Measurements from ENCODE around the gene ATP9A.

DNA sequence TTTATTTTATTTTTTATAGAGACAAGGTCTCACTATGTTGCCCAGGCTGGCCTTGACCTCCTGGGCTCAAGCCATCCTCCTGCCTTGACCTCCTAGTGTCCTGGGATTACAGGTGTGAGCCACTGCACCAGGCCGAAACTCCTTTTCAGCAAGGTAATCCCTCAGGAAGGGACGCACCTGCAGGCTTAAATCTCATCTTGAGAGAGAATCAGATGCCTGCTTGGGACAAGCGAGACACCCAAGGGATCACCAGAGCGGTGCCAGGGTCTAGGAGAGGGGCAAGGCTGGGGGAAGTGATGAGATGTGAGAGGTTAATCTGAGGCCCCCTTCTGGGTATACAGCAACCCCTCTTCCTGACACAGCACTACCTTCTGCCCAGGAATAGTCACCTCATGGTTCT is 4.0 kb upstream of the ATP9A start:
- TF ChIP-seq, protein P1, sequence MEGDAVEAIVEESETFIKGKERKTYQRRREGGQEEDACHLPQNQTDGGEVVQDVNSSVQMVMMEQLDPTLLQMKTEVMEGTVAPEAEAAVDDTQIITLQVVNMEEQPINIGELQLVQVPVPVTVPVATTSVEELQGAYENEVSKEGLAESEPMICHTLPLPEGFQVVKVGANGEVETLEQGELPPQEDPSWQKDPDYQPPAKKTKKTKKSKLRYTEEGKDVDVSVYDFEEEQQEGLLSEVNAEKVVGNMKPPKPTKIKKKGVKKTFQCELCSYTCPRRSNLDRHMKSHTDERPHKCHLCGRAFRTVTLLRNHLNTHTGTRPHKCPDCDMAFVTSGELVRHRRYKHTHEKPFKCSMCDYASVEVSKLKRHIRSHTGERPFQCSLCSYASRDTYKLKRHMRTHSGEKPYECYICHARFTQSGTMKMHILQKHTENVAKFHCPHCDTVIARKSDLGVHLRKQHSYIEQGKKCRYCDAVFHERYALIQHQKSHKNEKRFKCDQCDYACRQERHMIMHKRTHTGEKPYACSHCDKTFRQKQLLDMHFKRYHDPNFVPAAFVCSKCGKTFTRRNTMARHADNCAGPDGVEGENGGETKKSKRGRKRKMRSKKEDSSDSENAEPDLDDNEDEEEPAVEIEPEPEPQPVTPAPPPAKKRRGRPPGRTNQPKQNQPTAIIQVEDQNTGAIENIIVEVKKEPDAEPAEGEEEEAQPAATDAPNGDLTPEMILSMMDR (IDR thresholded peaks at IDR 0.05), result no peak
- TF ChIP-seq EZH2phosphoT487 (IDR thresholded peaks at IDR 0.05; ENCODE audit: borderline replicate concordance, low read depth) (no peak), MXI1 (IDR thresholded peaks at IDR 0.05; ENCODE audit: low read depth, low read length) (no peak), YY1 (IDR thresholded peaks at IDR 0.05; ENCODE audit: low read depth) (no peak), RFX5 (IDR thresholded peaks at IDR 0.05; ENCODE audit: low read length) (no peak), MEF2A (IDR thresholded peaks at IDR 0.05; ENCODE audit: borderline replicate concordance, low read depth) (no peak), RXRA (IDR thresholded peaks at IDR 0.05; ENCODE audit: borderline replicate concordance, low read depth) (no peak)
- TF ChIP-seq, protein P2, sequence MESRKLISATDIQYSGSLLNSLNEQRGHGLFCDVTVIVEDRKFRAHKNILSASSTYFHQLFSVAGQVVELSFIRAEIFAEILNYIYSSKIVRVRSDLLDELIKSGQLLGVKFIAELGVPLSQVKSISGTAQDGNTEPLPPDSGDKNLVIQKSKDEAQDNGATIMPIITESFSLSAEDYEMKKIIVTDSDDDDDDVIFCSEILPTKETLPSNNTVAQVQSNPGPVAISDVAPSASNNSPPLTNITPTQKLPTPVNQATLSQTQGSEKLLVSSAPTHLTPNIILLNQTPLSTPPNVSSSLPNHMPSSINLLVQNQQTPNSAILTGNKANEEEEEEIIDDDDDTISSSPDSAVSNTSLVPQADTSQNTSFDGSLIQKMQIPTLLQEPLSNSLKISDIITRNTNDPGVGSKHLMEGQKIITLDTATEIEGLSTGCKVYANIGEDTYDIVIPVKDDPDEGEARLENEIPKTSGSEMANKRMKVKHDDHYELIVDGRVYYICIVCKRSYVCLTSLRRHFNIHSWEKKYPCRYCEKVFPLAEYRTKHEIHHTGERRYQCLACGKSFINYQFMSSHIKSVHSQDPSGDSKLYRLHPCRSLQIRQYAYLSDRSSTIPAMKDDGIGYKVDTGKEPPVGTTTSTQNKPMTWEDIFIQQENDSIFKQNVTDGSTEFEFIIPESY (IDR thresholded peaks at IDR 0.05; ENCODE audit: borderline replicate concordance, low read depth), result no peak
- TF ChIP-seq, protein P3, sequence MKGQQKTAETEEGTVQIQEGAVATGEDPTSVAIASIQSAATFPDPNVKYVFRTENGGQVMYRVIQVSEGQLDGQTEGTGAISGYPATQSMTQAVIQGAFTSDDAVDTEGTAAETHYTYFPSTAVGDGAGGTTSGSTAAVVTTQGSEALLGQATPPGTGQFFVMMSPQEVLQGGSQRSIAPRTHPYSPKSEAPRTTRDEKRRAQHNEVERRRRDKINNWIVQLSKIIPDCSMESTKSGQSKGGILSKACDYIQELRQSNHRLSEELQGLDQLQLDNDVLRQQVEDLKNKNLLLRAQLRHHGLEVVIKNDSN (IDR thresholded peaks at IDR 0.05; ENCODE audit: borderline replicate concordance, low read depth), result no peak
